22Rv1 (cell line): ENCODE data around the gene NTRK3.

Experiments used
- CTCF ChIP-seq: fragments of 450-650 bp; IDR thresholded peaks from 2 replicates; pipeline ENCODE4 v1.5.1; 2017; ENCODE audit warnings: mild to moderate bottlenecking
- ZFX ChIP-seq: fragments of 450-650 bp; IDR thresholded peaks from 2 replicates; pipeline ENCODE4 v1.6.1; 2017; ENCODE audit warnings: antibody characterized with exemption, borderline replicate concordance

GRCh38 chr15:88221836-88222235 lies 34.7 kb downstream of the NTRK3 start:
- TF ChIP-seq CTCF (no peak), ZFX (no peak)
